H9 (cell line): Measurements from ENCODE around the gene BPIFB1. TPM values are rescaled to one million over a fixed set of nuclear protein-coding genes. Genes with fewer than 3 reads are reported as not detected.

Experiments
- DNase-seq: peaks from one replicate; pipeline ENCODE4 v3.0.0-alpha.2; 2017
- H2AFZ ChIP-seq: one replicate; pipeline ENCODE4 v1.6.1; 2013; ENCODE audit warnings: mild to moderate bottlenecking, low read length, control low read depth, moderate library complexity
- H2AK5ac ChIP-seq: 2 replicates; pipeline ENCODE4 v1.6.1; 2013; ENCODE audit warnings: low read length, control low read depth, mixed read lengths; ENCODE audit not compliant: insufficient read length
- H2BK120ac ChIP-seq: one replicate; pipeline ENCODE4 v1.6.1; 2013; ENCODE audit warnings: low read depth, mild to moderate bottlenecking, low read length, control low read depth, inconsistent platforms; ENCODE audit not compliant: poor library complexity, severe bottlenecking
- H2BK12ac ChIP-seq: 2 replicates; pipeline ENCODE4 v1.6.1; 2013; ENCODE audit warnings: low read length, control low read depth, mixed read lengths, low read depth; ENCODE audit not compliant: insufficient read length
- H2BK15ac ChIP-seq: 2 replicates; pipeline ENCODE4 v1.6.1; 2013; ENCODE audit warnings: low read depth, low read length, control low read depth
- H2BK20ac ChIP-seq: one replicate; pipeline ENCODE4 v1.6.1; 2013; ENCODE audit warnings: low read depth, mild to moderate bottlenecking, low read length, control low read depth, inconsistent platforms; ENCODE audit not compliant: poor library complexity, severe bottlenecking
- H2BK5ac ChIP-seq: 2 replicates; pipeline ENCODE4 v1.6.1; 2013; ENCODE audit warnings: low read length, control low read depth, mixed read lengths; ENCODE audit not compliant: insufficient read length
- H3K14ac ChIP-seq: 2 replicates; pipeline ENCODE4 v1.6.1; 2013; ENCODE audit warnings: low read length, control low read depth; ENCODE audit not compliant: insufficient read depth
- H3K18ac ChIP-seq: 2 replicates; pipeline ENCODE4 v1.6.1; 2013; ENCODE audit warnings: low read depth, mild to moderate bottlenecking, mixed read lengths, low read length, control low read depth; ENCODE audit not compliant: insufficient read length
- H3K23ac ChIP-seq: 2 replicates; pipeline ENCODE4 v1.6.1; 2013; ENCODE audit warnings: low read length, control low read depth, mixed read lengths, low read depth; ENCODE audit not compliant: insufficient read length
- H3K23me2 ChIP-seq: 2 replicates; pipeline ENCODE4 v1.6.1; 2013; ENCODE audit warnings: low read depth, mild to moderate bottlenecking, mixed read lengths, low read length, control low read depth; ENCODE audit not compliant: insufficient read length, poor library complexity, severe bottlenecking
- H3K27ac ChIP-seq: 2 replicates; pipeline ENCODE4 v1.5.1; 2013; ENCODE audit warnings: low read length, control low read depth, mixed read lengths, low read depth; ENCODE audit not compliant: insufficient read length
- H3K27me3 ChIP-seq: 2 replicates; pipeline ENCODE4 v1.6.1; 2013; ENCODE audit warnings: low read length, control low read depth, inconsistent platforms; ENCODE audit not compliant: insufficient read depth
- H3K4ac ChIP-seq: 2 replicates; pipeline ENCODE4 v1.6.1; 2013; ENCODE audit warnings: low read depth, mild to moderate bottlenecking, control low read depth, inconsistent platforms, low read length, moderate library complexity
- H3K4me1 ChIP-seq: 2 replicates; pipeline ENCODE4 v1.6.1; 2013; ENCODE audit warnings: low read length, control low read depth, inconsistent platforms; ENCODE audit not compliant: insufficient read depth
- H3K4me2 ChIP-seq: 2 replicates; pipeline ENCODE4 v1.6.1; 2013; ENCODE audit warnings: low read length, control low read depth, mixed read lengths; ENCODE audit not compliant: insufficient read length, insufficient read depth
- H3K56ac ChIP-seq: 2 replicates; pipeline ENCODE4 v1.6.1; 2013; ENCODE audit warnings: low read depth, mild to moderate bottlenecking, mixed read lengths, low read length, control low read depth; ENCODE audit not compliant: insufficient read length
- H3K79me1 ChIP-seq: 2 replicates; pipeline ENCODE4 v1.6.1; 2013; ENCODE audit warnings: low read depth, mild to moderate bottlenecking, moderate library complexity, low read length, control low read depth, inconsistent platforms; ENCODE audit not compliant: insufficient read depth, poor library complexity, severe bottlenecking
- H3K79me2 ChIP-seq: 2 replicates; pipeline ENCODE4 v1.6.1; 2013; ENCODE audit warnings: low read length, control low read depth, inconsistent platforms; ENCODE audit not compliant: insufficient read depth
- H3K9ac ChIP-seq: 2 replicates; pipeline ENCODE4 v1.6.1; 2013; ENCODE audit warnings: low read length, control low read depth, mixed read lengths; ENCODE audit not compliant: insufficient read length; ENCODE audit errors: extremely low read depth
- H3K9me3 ChIP-seq: one replicate; pipeline ENCODE4 v1.6.1; 2013; ENCODE audit warnings: low read depth, low read length, inconsistent platforms; ENCODE audit not compliant: control insufficient read depth
- H3T11ph ChIP-seq: one replicate; pipeline ENCODE4 v1.6.1; 2013; ENCODE audit warnings: mild to moderate bottlenecking, low read length, control low read depth, inconsistent platforms
- H4K20me1 ChIP-seq: one replicate; pipeline ENCODE4 v1.6.1; 2013; ENCODE audit not compliant: control insufficient read depth, insufficient read length, insufficient read depth
- H4K5ac ChIP-seq: 2 replicates; pipeline ENCODE4 v1.6.1; 2013; ENCODE audit warnings: low read depth, mild to moderate bottlenecking, mixed read lengths, low read length, control low read depth; ENCODE audit not compliant: insufficient read length
- H4K8ac ChIP-seq: replicated peaks from 2 replicates; pipeline ENCODE4 v1.6.1; 2013; ENCODE audit warnings: low read length, control low read depth, mixed read lengths, low read depth; ENCODE audit not compliant: insufficient read length
- H4K91ac ChIP-seq: 2 replicates; pipeline ENCODE4 v1.6.1; 2013; ENCODE audit warnings: low read depth, mild to moderate bottlenecking, moderate library complexity, mixed read lengths, low read length, control low read depth; ENCODE audit not compliant: insufficient read length
- H3K27ac Mint-ChIP-seq, 3 experiments: 2 replicates in 2 of 3; 3 replicates in 1 of 3; pipeline ENCODE4 v1.8.0; 2020 to 2021; ENCODE audit warnings: mixed read lengths in 3 of 3, mild to moderate bottlenecking in 1 of 3, moderate library complexity in 1 of 3
- H3K27me3 Mint-ChIP-seq: 2 replicates; pipeline ENCODE4 v1.8.0; 2021; ENCODE audit warnings: low read depth, mild to moderate bottlenecking, moderate library complexity, mixed read lengths
- H3K36me3 Mint-ChIP-seq, 3 experiments: 2 replicates in 2 of 3; 3 replicates in 1 of 3; pipeline ENCODE4 v1.8.0; 2020 to 2021; ENCODE audit warnings: low read depth in 3 of 3, mixed read lengths in 3 of 3; ENCODE audit not compliant: insufficient read depth in 1 of 3
- H3K4me1 Mint-ChIP-seq, 2 experiments: 2 replicates each; pipeline ENCODE4 v1.8.0; 2020; ENCODE audit warnings: mixed read lengths in 2 of 2
- H3K4me3 Mint-ChIP-seq, 2 experiments: 2 replicates in 1 of 2; 3 replicates in 1 of 2; pipeline ENCODE4 v1.8.0; 2020 to 2021; ENCODE audit warnings: mild to moderate bottlenecking in 2 of 2, mixed read lengths in 2 of 2, moderate library complexity in 1 of 2
- H3K9me3 Mint-ChIP-seq, 2 experiments: 2 replicates in 1 of 2; 3 replicates in 1 of 2; pipeline ENCODE4 v1.8.0; 2020; ENCODE audit warnings: mild to moderate bottlenecking in 2 of 2, mixed read lengths in 2 of 2, moderate library complexity in 1 of 2
- WGBS: extraction: QIAGEN DNeasy Blood & Tissue Kit; methylation state at CpG from one replicate; pipeline ENCODE4 v1.1.7; 2013; ENCODE audit warnings: missing lambda C conversion rate, low lambda C conversion rate, mixed read lengths; ENCODE audit not compliant: insufficient read length; ENCODE audit errors: extremely low coverage; 5-methylcytosine and 5-hydroxymethylcytosine counted together
- total RNA-seq: library from RNA; stranded (reverse); gene quantifications from 2 replicates; pipeline ENCODE4 v1.2.1, GENCODE V29; 2021
- TF ChIP-seq, protein P1 (sequence below): fragments of 200-600 bp; sonication (generic); conservative IDR thresholded peaks from 3 replicates; pipeline ENCODE4 v1.8.0; 2021; ENCODE audit warnings: antibody characterized with exemption, mild to moderate bottlenecking

BPIFB1 gene
- total RNA-seq, 1 experiment from 2014 or later: not detected

DNA sequence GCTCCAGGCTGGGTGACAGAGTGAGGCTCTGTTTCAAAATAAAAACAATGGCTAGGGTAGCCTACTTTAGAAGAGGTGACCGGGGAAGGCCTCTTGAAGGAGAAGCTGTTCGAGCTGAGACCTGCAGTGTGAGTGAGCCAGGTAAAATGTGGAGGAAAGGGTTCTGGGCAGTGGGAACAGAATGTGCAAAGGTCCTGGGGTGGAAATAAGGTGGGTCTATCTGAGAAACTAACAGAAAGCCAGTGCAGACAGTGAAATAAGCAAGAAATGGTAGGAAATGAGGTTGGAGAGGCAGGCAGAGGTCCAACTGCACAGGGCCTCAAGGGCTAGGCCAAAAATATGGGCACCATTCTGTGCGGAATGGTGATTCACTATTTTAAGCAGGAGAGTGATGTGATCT, 53.4 kb downstream of the BPIFB1 start:
- Histone ChIP-seq H2BK20ac (no peak overlapping the region), H3K23me2 (no peaks in the 10 kb centered on the region), H3K27me3 (no peaks in the 10 kb centered on the region; the same call in 1 of the 2 replicates), H3K23ac (no peak overlapping the region), H2AK5ac (no peak overlapping the region), H3K14ac (no peak overlapping the region), H3K9ac (no peak overlapping the region), H3K18ac (no peak overlapping the region), H3K9me3 (no peaks in the 10 kb centered on the region), H3K79me1 (no peaks in the 10 kb centered on the region), H2BK12ac (no peak overlapping the region), H2AFZ (no peak overlapping the region), H4K8ac (no peak overlapping the region), H3K4me1 (no peaks in the 10 kb centered on the region), H3K4ac (no peak overlapping the region), H2BK120ac (no peak overlapping the region), H3K79me2 (no peaks in the 10 kb centered on the region), H4K91ac (no peak overlapping the region), H3K4me2 (no peak overlapping the region), H2BK15ac (no peak overlapping the region), H3T11ph (no peak overlapping the region), H3K27ac (no peak overlapping the region), H4K5ac (no peak overlapping the region), H3K56ac (no peak overlapping the region), H2BK5ac (no peak overlapping the region), H4K20me1 (no peaks in the 10 kb centered on the region)
- no CpG with 5 or more reads among the region's 3 CpGs for WGBS
- TF ChIP-seq, protein P1, sequence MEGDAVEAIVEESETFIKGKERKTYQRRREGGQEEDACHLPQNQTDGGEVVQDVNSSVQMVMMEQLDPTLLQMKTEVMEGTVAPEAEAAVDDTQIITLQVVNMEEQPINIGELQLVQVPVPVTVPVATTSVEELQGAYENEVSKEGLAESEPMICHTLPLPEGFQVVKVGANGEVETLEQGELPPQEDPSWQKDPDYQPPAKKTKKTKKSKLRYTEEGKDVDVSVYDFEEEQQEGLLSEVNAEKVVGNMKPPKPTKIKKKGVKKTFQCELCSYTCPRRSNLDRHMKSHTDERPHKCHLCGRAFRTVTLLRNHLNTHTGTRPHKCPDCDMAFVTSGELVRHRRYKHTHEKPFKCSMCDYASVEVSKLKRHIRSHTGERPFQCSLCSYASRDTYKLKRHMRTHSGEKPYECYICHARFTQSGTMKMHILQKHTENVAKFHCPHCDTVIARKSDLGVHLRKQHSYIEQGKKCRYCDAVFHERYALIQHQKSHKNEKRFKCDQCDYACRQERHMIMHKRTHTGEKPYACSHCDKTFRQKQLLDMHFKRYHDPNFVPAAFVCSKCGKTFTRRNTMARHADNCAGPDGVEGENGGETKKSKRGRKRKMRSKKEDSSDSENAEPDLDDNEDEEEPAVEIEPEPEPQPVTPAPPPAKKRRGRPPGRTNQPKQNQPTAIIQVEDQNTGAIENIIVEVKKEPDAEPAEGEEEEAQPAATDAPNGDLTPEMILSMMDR: no peak
- H3K27me3 Mint-ChIP-seq: peaks cover 7% of the 10 kb centered on the region
- H3K4me1 Mint-ChIP-seq: peaks cover 0 to 8% of the 10 kb centered on the region in 2 experiments; a peak in 1 of 4 replicates
- no peak for DNase-seq
- no peaks in the 10 kb centered on the region; a peak in 1 of 5 replicates for H3K9me3 Mint-ChIP-seq
- no peak overlapping the region for H3K4me3 Mint-ChIP-seq
- no peak overlapping the region for H3K27ac Mint-ChIP-seq
- H3K36me3 Mint-ChIP-seq: no peaks in the 10 kb centered on the region
